Lung (tissue), 12 donors: ENCODE data around the gene RILP. TPM values are rescaled to one million over a fixed set of nuclear protein-coding genes. Genes with fewer than 3 reads are reported as not detected.

Source experiments
- ATAC-seq: fragments of 200-7000 bp; cut with Tn5 transposase; one replicate; pipeline ENCODE4 v1.9.1; 2020; ENCODE audit warnings: moderate number of reproducible peaks; ENCODE audit not compliant: insufficient read depth, low FRiP score
- DNase-seq, 3 donors: peaks; one replicate each; pipeline ENCODE4 v3.0.0-alpha.2; 2013 to 2017
- H3K27ac ChIP-seq, 2 donors: one replicate each; pipeline ENCODE4 v1.5.1; 2013; ENCODE audit warnings: mild to moderate bottlenecking in 2 of 2, moderate library complexity in 2 of 2, control low read depth in 1 of 2, inconsistent platforms in 1 of 2, low read depth in 1 of 2, low read length in 1 of 2
- H3K27me3 ChIP-seq, 3 donors: one replicate each; pipeline ENCODE4 v1.5.1; 2013; ENCODE audit warnings: low read length in 2 of 3; ENCODE audit not compliant: control insufficient read depth in 3 of 3, insufficient read depth in 3 of 3
- H3K36me3 ChIP-seq, 4 donors: one replicate each; pipeline ENCODE4 v1.5.1; 2013; ENCODE audit warnings: low read length in 4 of 4, mild to moderate bottlenecking in 1 of 4, moderate library complexity in 1 of 4; ENCODE audit not compliant: control insufficient read depth in 4 of 4, insufficient read depth in 4 of 4
- H3K4me1 ChIP-seq, 5 donors: one replicate each; pipeline ENCODE4 v1.5.1; 2013; ENCODE audit warnings: low read length in 5 of 5, mild to moderate bottlenecking in 2 of 5, moderate library complexity in 1 of 5; ENCODE audit not compliant: control insufficient read depth in 5 of 5, insufficient read depth in 5 of 5
- H3K4me3 ChIP-seq: one replicate; pipeline ENCODE4 v1.5.1; 2013; ENCODE audit warnings: mild to moderate bottlenecking, control low read depth, moderate library complexity
- H3K9ac ChIP-seq, 2 donors: one replicate each; pipeline ENCODE4 v1.5.1; 2013; ENCODE audit warnings: low read length in 2 of 2, control low read depth in 1 of 2; ENCODE audit not compliant: insufficient read depth in 1 of 2
- H3K9me3 ChIP-seq, 4 donors: one replicate each; pipeline ENCODE4 v1.5.1; 2013; ENCODE audit warnings: low read length in 3 of 4, mild to moderate bottlenecking in 1 of 4, moderate library complexity in 1 of 4; ENCODE audit not compliant: control insufficient read depth in 4 of 4, insufficient read depth in 3 of 4
- WGBS, 2 donors: extraction: QIAGEN DNeasy Blood & Tissue Kit; methylation state at CpG; one replicate each; pipeline ENCODE4 v1.1.7; 2013; 5-methylcytosine and 5-hydroxymethylcytosine counted together
- polyA plus RNA-seq, 2 donors: library from polyadenylated mRNA; stranded (reverse); fragments of 200-250 nt; gene quantifications; one replicate each; pipeline ENCODE4 v1.2.1, GENCODE V29; 2013
- total RNA-seq, 2 donors: library from RNA; depleted of rRNA in 1 of 2; stranded (reverse); fragments of >200 nt in 1 of 2; gene quantifications; one replicate each; pipeline ENCODE4 v1.2.1, GENCODE V29; 2014 to 2021
- TF ChIP-seq, protein P1 (sequence below): IDR thresholded peaks from 2 replicates; pipeline ENCODE4 v1.5.1; 2012; ENCODE audit warnings: mild to moderate bottlenecking; ENCODE audit errors: control extremely low read depth, extremely low read depth
- donor health status: control.
- donor health status: control.
- donor health status: Bipolar disorder and iron deficiency.
- donor health status: healthy.
- donor health status: DM: yes; HTN: yes; CAD: no.

RILP gene
- total and polyA plus RNA-seq, 4 donors = 23.1 to 46.3 (median 32.4) TPM

GRCh38 chr17:1623057-1623630 is 26.5 kb downstream of the RILP start:
- peaks cover 0 to 7% (median under 1%) of the 10 kb centered on the region in 4 donors for H3K36me3 ChIP-seq
- ATAC-seq (no peak), DNase-seq (no peak)
- no peak overlapping the region for H3K4me3 ChIP-seq
- peaks cover 0 to 25% (median 11%) of the 10 kb centered on the region in 5 donors for H3K4me1 ChIP-seq
- H3K9me3 ChIP-seq = no peaks in the 10 kb centered on the region
- TF ChIP-seq, protein P1, sequence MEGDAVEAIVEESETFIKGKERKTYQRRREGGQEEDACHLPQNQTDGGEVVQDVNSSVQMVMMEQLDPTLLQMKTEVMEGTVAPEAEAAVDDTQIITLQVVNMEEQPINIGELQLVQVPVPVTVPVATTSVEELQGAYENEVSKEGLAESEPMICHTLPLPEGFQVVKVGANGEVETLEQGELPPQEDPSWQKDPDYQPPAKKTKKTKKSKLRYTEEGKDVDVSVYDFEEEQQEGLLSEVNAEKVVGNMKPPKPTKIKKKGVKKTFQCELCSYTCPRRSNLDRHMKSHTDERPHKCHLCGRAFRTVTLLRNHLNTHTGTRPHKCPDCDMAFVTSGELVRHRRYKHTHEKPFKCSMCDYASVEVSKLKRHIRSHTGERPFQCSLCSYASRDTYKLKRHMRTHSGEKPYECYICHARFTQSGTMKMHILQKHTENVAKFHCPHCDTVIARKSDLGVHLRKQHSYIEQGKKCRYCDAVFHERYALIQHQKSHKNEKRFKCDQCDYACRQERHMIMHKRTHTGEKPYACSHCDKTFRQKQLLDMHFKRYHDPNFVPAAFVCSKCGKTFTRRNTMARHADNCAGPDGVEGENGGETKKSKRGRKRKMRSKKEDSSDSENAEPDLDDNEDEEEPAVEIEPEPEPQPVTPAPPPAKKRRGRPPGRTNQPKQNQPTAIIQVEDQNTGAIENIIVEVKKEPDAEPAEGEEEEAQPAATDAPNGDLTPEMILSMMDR = no peak
- no peak overlapping the region for H3K9ac ChIP-seq
- no peaks in the 10 kb centered on the region for H3K27me3 ChIP-seq
- H3K27ac ChIP-seq = no peak overlapping the region
- 93 to 94% methylated on average over 14 of the region's 14 CpGs for WGBS, 2 donors

- WGBS, 2 donors = 79 to 85% methylated on average over 22 of the region's 22 CpGs
- no peaks in the 10 kb centered on the region for H3K9me3 ChIP-seq
- H3K27ac ChIP-seq = no peak overlapping the region
- DNase-seq (no peak), ATAC-seq (no peak)
- no peak overlapping the region for H3K4me3 ChIP-seq
- no peaks in the 10 kb centered on the region for H3K27me3 ChIP-seq
- peaks cover 0 to 7% (median under 1%) of the 10 kb centered on the region in 4 donors for H3K36me3 ChIP-seq
- H3K9ac ChIP-seq = no peak overlapping the region
- TF ChIP-seq, protein P1 = no peak
- peaks cover 0 to 24% (median 7%) of the 10 kb centered on the region in 5 donors for H3K4me1 ChIP-seq
Measured at GRCh38 chr17:1621273-1621954, 28.3 kb downstream of the RILP start.

- Histone ChIP-seq H3K9ac (no peak overlapping the region), H3K4me3 (no peak overlapping the region), H3K4me1 (peaks cover 0 to 24% (median 6%) of the 10 kb centered on the region in 5 donors), H3K36me3 (peaks cover 0 to 7% (median 0%) of the 10 kb centered on the region in 4 donors), H3K27me3 (no peaks in the 10 kb centered on the region), H3K9me3 (no peaks in the 10 kb centered on the region), H3K27ac (no peak overlapping the region)
- DNase-seq (no peak), ATAC-seq (no peak)
- WGBS, 2 donors = 86 to 88% methylated on average over 12 to 13 of the region's 13 CpGs
- TF ChIP-seq, protein P1 = no peak
Measured at GRCh38 chr17:1620486-1620885, 29.2 kb downstream of the RILP start.
